A549 (cell line): ENCODE measurements around the gene MSI2. TPM values are rescaled to one million over a fixed set of nuclear protein-coding genes. Genes with fewer than 3 reads are reported as not detected.

Experiments used
- ATAC-seq, 2 experiments: fragments of 200-7000 bp in 1 of 2; fragments of >200 bp in 1 of 2; cut with Nextera tagmentation in 1 of 2; cut with Tn5 transposase in 1 of 2; 3 replicates each; pipeline versions ENCODE4 v1.8.0 to v1.9.1; 2018 to 2020; ENCODE audit warnings: mild to moderate bottlenecking in 1 of 2, moderate library complexity in 1 of 2
- CTCF ChIA-PET: fragments of 300-600 bp; sonication (Branson Sonifier 250); formaldehyde crosslinking; extraction: SDS; loops from one replicate; lab custom pipeline; 2021; ENCODE audit warnings: antibody characterized with exemption, inconsistent platforms; lab: Yijun Ruan, JAX
- POLR2A ChIA-PET: fragments of 350-600 bp; formaldehyde crosslinking; extraction: SDS; loops from one replicate; lab custom pipeline; 2021; ENCODE audit warnings: antibody characterized with exemption, inconsistent platforms; lab: Yijun Ruan, JAX
- DNase-seq, 2 experiments: peaks; one replicate each; pipeline versions ENCODE4 v3.0.0 to v3.0.0-alpha.2; 2011 to 2016; ENCODE audit warnings: low read depth in 1 of 2, low spot score in 1 of 2
- FAIRE-seq: peaks from 2 replicates; lab custom pipeline; 2011; peaks lifted over from hg19 to GRCh38; lab: Jason Lieb, UNC
- H3K27ac ChIP-seq, 2 experiments: fragments of >200 bp; sonication (Bioruptor Twin); formaldehyde crosslinking; 3 replicates each; pipeline ENCODE4 v1.5.1; 2016 to 2017
- H3K4me1 ChIP-seq: fragments of >200 bp; sonication (Bioruptor Twin); formaldehyde crosslinking; 3 replicates; pipeline ENCODE4 v1.6.1; 2016
- H3K4me2 ChIP-seq: fragments of >200 bp; sonication (Bioruptor Twin); formaldehyde crosslinking; 3 replicates; pipeline ENCODE4 v1.6.1; 2016
- H3K4me3 ChIP-seq: fragments of >200 bp; sonication (Bioruptor Twin); formaldehyde crosslinking; 3 replicates; pipeline ENCODE4 v1.5.1; 2016
- H3K9me3 ChIP-seq: fragments of >200 bp; sonication (Bioruptor Twin); formaldehyde crosslinking; 3 replicates; pipeline ENCODE4 v1.6.1; 2016
- CBX2 ChIP-seq: fragments of 200-600 bp; sonication (generic); IDR thresholded peaks from 2 replicates; pipeline ENCODE4 v1.6.1; 2016; ENCODE audit warnings: low read depth, mild to moderate bottlenecking, borderline replicate concordance
- CBX8 ChIP-seq: fragments of 200-600 bp; sonication (generic); IDR thresholded peaks from 2 replicates; pipeline ENCODE4 v1.6.1; 2016
- EHMT2 ChIP-seq: fragments of 200-600 bp; sonication (generic); IDR thresholded peaks from 2 replicates; pipeline ENCODE4 v1.6.1; 2016; ENCODE audit warnings: antibody characterized with exemption, low read depth, mild to moderate bottlenecking, moderate library complexity
- EP300 ChIP-seq, 2 experiments: fragments of >200 bp; sonication (Bioruptor Twin); formaldehyde crosslinking; IDR thresholded peaks; 2 replicates in 1 of 2; 3 replicates in 1 of 2; pipeline ENCODE4 v1.6.1; 2016 to 2017
- GATA3 ChIP-seq: IDR thresholded peaks from 2 replicates; pipeline ENCODE4 v1.6.1; 2012; ENCODE audit warnings: borderline replicate concordance
- HDAC2 ChIP-seq: fragments of 200-600 bp; sonication (generic); IDR thresholded peaks from 2 replicates; pipeline ENCODE4 v1.6.1; 2016
- HOXB13 ChIP-seq: fragments of 250-450 bp; sonication (Bioruptor Pico); IDR thresholded peaks from 2 replicates; pipeline ENCODE4 v1.5.0; 2020; ENCODE audit warnings: low read depth, mild to moderate bottlenecking, moderate library complexity
- JUN ChIP-seq, 2 experiments: fragments of >200 bp; sonication (Bioruptor Twin); formaldehyde crosslinking; IDR thresholded peaks; 2 replicates in 1 of 2; 3 replicates in 1 of 2; pipeline ENCODE4 v1.6.1; 2016 to 2017
- KDM1A ChIP-seq: fragments of 200-600 bp; sonication (generic); IDR thresholded peaks from 2 replicates; pipeline ENCODE4 v1.6.1; 2016; ENCODE audit warnings: low read depth, mild to moderate bottlenecking
- MAZ ChIP-seq: fragments of 150-350 bp; IDR thresholded peaks from 2 replicates; pipeline ENCODE4 v1.6.1; 2014; ENCODE audit warnings: antibody characterized with exemption, low read depth, low read length, borderline replicate concordance
- NFE2L2 ChIP-seq: fragments of 150-350 bp; conservative IDR thresholded peaks from 2 replicates; pipeline ENCODE4 v1.6.1; 2014; ENCODE audit warnings: low read length
- NPAS2 ChIP-seq: fragments of 250-450 bp; sonication (Bioruptor Pico); IDR thresholded peaks from 2 replicates; pipeline ENCODE4 v1.8.0; 2022; ENCODE audit warnings: mild to moderate bottlenecking, moderate library complexity, borderline replicate concordance
- NR3C1 ChIP-seq: fragments of >200 bp; sonication (Bioruptor Twin); formaldehyde crosslinking; IDR thresholded peaks from 3 replicates; pipeline ENCODE4 v1.6.1; 2017
- PHF8 ChIP-seq: fragments of 200-600 bp; sonication (generic); IDR thresholded peaks from 2 replicates; pipeline ENCODE4 v1.6.1; 2016; ENCODE audit warnings: low read depth, mild to moderate bottlenecking, antibody characterized with exemption, moderate library complexity, borderline replicate concordance
- RAD21 ChIP-seq, 2 experiments: fragments of >200 bp in 1 of 2; sonication (Bioruptor Twin) in 1 of 2; formaldehyde crosslinking in 1 of 2; IDR thresholded peaks in 1 of 2; conservative IDR thresholded peaks in 1 of 2; 2 replicates in 1 of 2; 3 replicates in 1 of 2; pipeline ENCODE4 v1.6.1; 2012 to 2018; ENCODE audit warnings: inconsistent platforms in 1 of 2
- RARB ChIP-seq: fragments of 250-450 bp; sonication (Bioruptor Pico); IDR thresholded peaks from 2 replicates; pipeline ENCODE4 v1.8.0; 2021; ENCODE audit warnings: mild to moderate bottlenecking, moderate library complexity
- RCOR1 ChIP-seq: fragments of 150-350 bp; IDR thresholded peaks from 2 replicates; pipeline ENCODE4 v1.6.1; 2014; ENCODE audit warnings: antibody characterized with exemption, low read length, low read depth
- ZFP36 ChIP-seq: fragments of 450-650 bp; IDR thresholded peaks from 2 replicates; pipeline ENCODE4 v1.6.1; 2014; ENCODE audit warnings: borderline replicate concordance; ENCODE audit not compliant: partially characterized antibody
- WGBS: methylation state at CpG from one replicate; pipeline ENCODE4 v1.1.6; 2017; ENCODE audit errors: missing lambda C conversion rate; 5-methylcytosine and 5-hydroxymethylcytosine counted together
- polyA plus RNA-seq, 4 experiments: library from polyadenylated mRNA; depleted of rRNA in 3 of 4; stranded (reverse); fragments of >200 nt; fragmentation: RNase III in 1 of 4; extraction: RNeasy Plus Mini Kit Qiagen cat#74134 plus additional on column Dnase treatment in 1 of 4; gene quantifications; 2 replicates in 3 of 4; 3 replicates in 1 of 4; pipeline ENCODE4 v1.2.3, GENCODE V29; 2011 to 2017
- TF ChIP-seq, protein P1 (sequence below): fragments of 150-350 bp; IDR thresholded peaks from 2 replicates; pipeline ENCODE4 v1.6.1; 2014; ENCODE audit warnings: low read depth, mild to moderate bottlenecking, low read length
- TF ChIP-seq, protein P2 (sequence below): fragments of 450-650 bp; IDR thresholded peaks from 2 replicates; pipeline ENCODE4 v1.6.1; 2014; ENCODE audit warnings: antibody characterized with exemption
- TF ChIP-seq, protein P3 (sequence below): IDR thresholded peaks from 2 replicates; pipeline ENCODE4 v1.6.1; 2012; ENCODE audit warnings: low read depth, borderline replicate concordance
- TF ChIP-seq, protein P4 (sequence below): IDR thresholded peaks from 2 replicates; pipeline ENCODE4 v1.6.1; 2012

MSI2 gene
- polyA plus RNA-seq, 2 of the 4 experiments (the other 2 are of a cell fraction) = 43.6 to 44.4 TPM

DNA sequence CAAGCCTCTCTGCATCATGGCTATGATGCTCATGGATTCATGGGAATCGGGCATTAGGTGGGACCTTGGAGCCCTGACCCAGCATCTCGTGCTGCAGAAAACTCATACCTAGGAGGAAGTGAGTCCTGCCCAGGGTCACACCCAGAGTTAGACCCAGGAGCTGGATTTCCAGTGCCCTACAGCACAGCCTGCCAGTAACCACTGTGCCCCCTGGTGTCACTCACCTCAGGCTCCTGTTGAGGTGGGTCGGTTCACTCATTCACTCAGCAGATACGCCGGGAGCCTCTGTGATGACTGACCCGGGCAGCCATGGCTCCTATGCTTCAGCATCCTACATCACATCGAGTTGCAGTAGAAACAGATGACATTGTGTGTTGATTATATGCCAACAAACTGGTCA, 143.4 kb downstream of the MSI2 start:
- 94% methylated on average over 7 of the region's 7 CpGs for WGBS
- no peak for FAIRE-seq
- Histone ChIP-seq H3K4me2 (no peak overlapping the region), H3K4me3 (no peak overlapping the region), H3K9me3 (no peaks in the 10 kb centered on the region), H3K4me1 (peaks cover 35% of the 10 kb centered on the region), H3K27ac (peak overlapping the region in 1 of 2 experiments; percentile 9; a peak in 1 of 6 replicates)
- CTCF ChIA-PET = interaction anchor here (1.1 to 1.2 kb wide), 3 partner anchors 49 to 383 kb away, joined by 3 to 5 read pairs (median 3); no protein-coding TSS in a partner anchor
- POLR2A ChIA-PET = no interaction called here
- DNase-seq = no peak
- ATAC-seq = no peak
- TF ChIP-seq, protein P1, sequence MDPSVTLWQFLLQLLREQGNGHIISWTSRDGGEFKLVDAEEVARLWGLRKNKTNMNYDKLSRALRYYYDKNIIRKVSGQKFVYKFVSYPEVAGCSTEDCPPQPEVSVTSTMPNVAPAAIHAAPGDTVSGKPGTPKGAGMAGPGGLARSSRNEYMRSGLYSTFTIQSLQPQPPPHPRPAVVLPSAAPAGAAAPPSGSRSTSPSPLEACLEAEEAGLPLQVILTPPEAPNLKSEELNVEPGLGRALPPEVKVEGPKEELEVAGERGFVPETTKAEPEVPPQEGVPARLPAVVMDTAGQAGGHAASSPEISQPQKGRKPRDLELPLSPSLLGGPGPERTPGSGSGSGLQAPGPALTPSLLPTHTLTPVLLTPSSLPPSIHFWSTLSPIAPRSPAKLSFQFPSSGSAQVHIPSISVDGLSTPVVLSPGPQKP = no peak
- TF ChIP-seq HOXB13 (CRISPR knock-in tag) (no peak), PHF8 (no peak), KDM1A (no peak), ZFP36 (no peak), NPAS2 (CRISPR knock-in tag) (no peak), NFE2L2 (no peak), GATA3 (no peak), NR3C1 (no peak), JUN (IDR thresholded peaks at IDR 0.05) (no peak), MAZ (no peak)
- TF ChIP-seq, protein P2, sequence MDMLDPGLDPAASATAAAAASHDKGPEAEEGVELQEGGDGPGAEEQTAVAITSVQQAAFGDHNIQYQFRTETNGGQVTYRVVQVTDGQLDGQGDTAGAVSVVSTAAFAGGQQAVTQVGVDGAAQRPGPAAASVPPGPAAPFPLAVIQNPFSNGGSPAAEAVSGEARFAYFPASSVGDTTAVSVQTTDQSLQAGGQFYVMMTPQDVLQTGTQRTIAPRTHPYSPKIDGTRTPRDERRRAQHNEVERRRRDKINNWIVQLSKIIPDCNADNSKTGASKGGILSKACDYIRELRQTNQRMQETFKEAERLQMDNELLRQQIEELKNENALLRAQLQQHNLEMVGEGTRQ = no peak

DNA sequence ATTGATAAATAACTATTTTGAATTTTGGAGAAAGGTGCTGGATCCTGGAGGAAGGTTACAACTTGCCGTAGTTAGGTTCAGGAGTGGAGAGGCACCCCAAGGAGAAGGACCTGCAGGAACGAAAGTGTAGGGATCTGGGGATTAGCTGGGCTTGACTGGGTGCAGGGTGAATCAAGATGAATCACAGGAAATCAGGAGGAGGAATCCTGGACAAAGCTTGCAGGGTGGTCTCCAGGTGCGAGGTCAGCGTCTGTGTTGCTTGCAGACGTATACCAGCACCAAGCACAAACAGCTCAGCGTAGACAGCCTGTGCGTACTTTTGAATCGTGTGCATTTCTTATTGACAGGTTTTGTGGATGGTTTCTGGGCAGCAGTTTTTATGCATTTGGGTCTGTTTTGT, 144.3 kb downstream of the MSI2 start:
- peaks cover 35% of the 10 kb centered on the region for H3K4me1 ChIP-seq
- TF ChIP-seq HDAC2 (no peak), RAD21 (conservative IDR thresholded peaks at IDR 0.05 in 1 of 2, IDR thresholded peaks at IDR 0.05 in 1 of 2) (no peak), CBX2 (no peak), RARB (CRISPR knock-in tag) (no peak), EHMT2 (no peak), CBX8 (no peak), RCOR1 (no peak), JUN (IDR thresholded peaks at IDR 0.05) (no peak), NFE2L2 (no peak), EP300 (IDR thresholded peaks at IDR 0.05) (no peak)
- TF ChIP-seq, protein P3, sequence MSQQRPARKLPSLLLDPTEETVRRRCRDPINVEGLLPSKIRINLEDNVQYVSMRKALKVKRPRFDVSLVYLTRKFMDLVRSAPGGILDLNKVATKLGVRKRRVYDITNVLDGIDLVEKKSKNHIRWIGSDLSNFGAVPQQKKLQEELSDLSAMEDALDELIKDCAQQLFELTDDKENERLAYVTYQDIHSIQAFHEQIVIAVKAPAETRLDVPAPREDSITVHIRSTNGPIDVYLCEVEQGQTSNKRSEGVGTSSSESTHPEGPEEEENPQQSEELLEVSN = no peak
- TF ChIP-seq, protein P1 = no peak
- TF ChIP-seq, protein P2 = no peak
- TF ChIP-seq, protein P4, sequence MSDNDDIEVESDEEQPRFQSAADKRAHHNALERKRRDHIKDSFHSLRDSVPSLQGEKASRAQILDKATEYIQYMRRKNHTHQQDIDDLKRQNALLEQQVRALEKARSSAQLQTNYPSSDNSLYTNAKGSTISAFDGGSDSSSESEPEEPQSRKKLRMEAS = no peak
- WGBS = 79% methylated on average over 8 of the region's 8 CpGs
- H3K27ac ChIP-seq = peak overlapping the region; percentile 32 to 62; a peak in 4 of 6 replicates
- FAIRE-seq = no peak
- POLR2A ChIA-PET = no interaction called here
- no peaks in the 10 kb centered on the region for H3K9me3 ChIP-seq
- no peak; a peak in 2 of 6 replicates for ATAC-seq
- H3K4me2 ChIP-seq = peak overlapping the region; percentile 32
- no peak overlapping the region for H3K4me3 ChIP-seq
- DNase-seq = peak in 1 of 2 experiments; percentile 12
- CTCF ChIA-PET = interaction anchor here (0.8 to 5.5 kb wide), 7 partner anchors 10 to 382 kb away, joined by 3 to 37 read pairs (median 3); no protein-coding TSS in a partner anchor
